Liver (tissue), 9 donors: ENCODE results near the gene VN1R5. TPM values are rescaled to one million over a fixed set of nuclear protein-coding genes. Genes with fewer than 3 reads are reported as not detected.

Experiments
- DNase-seq: peaks from one replicate; pipeline ENCODE4 v3.0.0-alpha.2; 2017; ENCODE audit warnings: low spot score
- H3K27ac ChIP-seq, 2 donors: one replicate each; pipeline ENCODE4 v1.7.0; 2013; ENCODE audit warnings: inconsistent platforms in 2 of 2, low read length in 2 of 2, control low read depth in 1 of 2, low read depth in 1 of 2, mild to moderate bottlenecking in 1 of 2
- H3K27me3 ChIP-seq, 4 donors: one replicate each; pipeline versions ENCODE4 v1.6.1 to v1.7.0; 2013; ENCODE audit warnings: low read length in 3 of 4, inconsistent platforms in 1 of 4, mild to moderate bottlenecking in 1 of 4, moderate library complexity in 1 of 4; ENCODE audit not compliant: control insufficient read depth in 4 of 4, insufficient read depth in 4 of 4
- H3K36me3 ChIP-seq, 4 donors: one replicate each; pipeline versions ENCODE4 v1.6.1 to v1.7.0; 2013; ENCODE audit warnings: low read length in 3 of 4, mild to moderate bottlenecking in 3 of 4, low read depth in 1 of 4, moderate library complexity in 1 of 4; ENCODE audit not compliant: control insufficient read depth in 4 of 4, insufficient read depth in 3 of 4
- H3K4me1 ChIP-seq, 4 donors: one replicate each; pipeline versions ENCODE4 v1.6.1 to v1.7.0; 2013; ENCODE audit warnings: low read length in 3 of 4, mild to moderate bottlenecking in 3 of 4, moderate library complexity in 1 of 4; ENCODE audit not compliant: control insufficient read depth in 4 of 4, insufficient read depth in 4 of 4
- H3K4me3 ChIP-seq, 3 donors: one replicate each; pipeline versions ENCODE4 v1.6.1 to v1.7.0; 2013; ENCODE audit warnings: low read length in 3 of 3, control low read depth in 1 of 3, low read depth in 1 of 3, mild to moderate bottlenecking in 1 of 3
- H3K9ac ChIP-seq, 2 donors: one replicate each; pipeline ENCODE4 v1.7.0; 2013; ENCODE audit warnings: low read length in 2 of 2, mild to moderate bottlenecking in 2 of 2, moderate library complexity in 2 of 2, control low read depth in 1 of 2, low read depth in 1 of 2
- H3K9me3 ChIP-seq, 4 donors: one replicate each; pipeline versions ENCODE4 v1.6.1 to v1.7.0; 2013; ENCODE audit warnings: low read length in 3 of 4; ENCODE audit not compliant: control insufficient read depth in 4 of 4
- EGR1 ChIP-seq, 2 donors: IDR thresholded peaks; 2 replicates each; pipeline ENCODE4 v1.6.1; 2016 to 2018; ENCODE audit warnings: antibody characterized with exemption in 2 of 2, low read depth in 2 of 2
- FOXA1 ChIP-seq: IDR thresholded peaks from 2 replicates; pipeline ENCODE4 v1.6.1; 2016; ENCODE audit warnings: antibody characterized with exemption
- FOXA2 ChIP-seq: IDR thresholded peaks from 2 replicates; pipeline ENCODE4 v1.6.1; 2016; ENCODE audit warnings: antibody characterized with exemption
- GABPA ChIP-seq, 2 donors: IDR thresholded peaks in 1 of 2; conservative IDR thresholded peaks in 1 of 2; 2 replicates each; pipeline ENCODE4 v1.6.1; 2016; ENCODE audit warnings: antibody characterized with exemption in 2 of 2, mild to moderate bottlenecking in 1 of 2, moderate library complexity in 1 of 2
- HNF4A ChIP-seq, 2 donors: conservative IDR thresholded peaks; 2 replicates each; pipeline ENCODE4 v1.6.1; 2016; ENCODE audit warnings: antibody characterized with exemption in 2 of 2, mild to moderate bottlenecking in 2 of 2
- HNF4G ChIP-seq: IDR thresholded peaks from 2 replicates; pipeline ENCODE4 v1.6.1; 2016; ENCODE audit warnings: antibody characterized with exemption
- JUND ChIP-seq, 2 donors: IDR thresholded peaks; 2 replicates each; pipeline ENCODE4 v1.6.1; 2016; ENCODE audit warnings: antibody characterized with exemption in 2 of 2
- NR2F2 ChIP-seq: IDR thresholded peaks from 2 replicates; pipeline ENCODE4 v1.6.1; 2016; ENCODE audit warnings: antibody characterized with exemption
- RAD21 ChIP-seq, 2 donors: IDR thresholded peaks; 2 replicates each; pipeline ENCODE4 v1.6.1; 2016; ENCODE audit warnings: antibody characterized with exemption in 2 of 2, mild to moderate bottlenecking in 2 of 2
- RXRA ChIP-seq, 2 donors: IDR thresholded peaks; 2 replicates each; pipeline ENCODE4 v1.6.1; 2017 to 2018; ENCODE audit warnings: antibody characterized with exemption in 2 of 2, mild to moderate bottlenecking in 1 of 2
- SP1 ChIP-seq: IDR thresholded peaks from 2 replicates; pipeline ENCODE4 v1.6.1; 2018; ENCODE audit warnings: antibody characterized with exemption, mild to moderate bottlenecking
- TAF1 ChIP-seq: conservative IDR thresholded peaks from 2 replicates; pipeline ENCODE4 v1.6.1; 2016; ENCODE audit warnings: antibody characterized with exemption, mild to moderate bottlenecking
- YY1 ChIP-seq: IDR thresholded peaks from 2 replicates; pipeline ENCODE4 v1.6.1; 2016; ENCODE audit warnings: antibody characterized with exemption, mild to moderate bottlenecking
- WGBS: extraction: QIAGEN DNeasy Blood & Tissue Kit; methylation state at CpG from one replicate; pipeline ENCODE4 v1.1.7; 2013; 5-methylcytosine and 5-hydroxymethylcytosine counted together
- polyA plus RNA-seq, 2 donors: library from polyadenylated mRNA; stranded (reverse) in 1 of 2; unstranded in 1 of 2; fragments of 200-250 nt in 1 of 2; fragments of >200 nt in 1 of 2; fragmentation: Nextera tagmentation in 1 of 2; extraction: Ambion mirVana in 1 of 2; gene quantifications; one replicate each; pipeline versions ENCODE4 v1.2.1 to v1.2.3, GENCODE V29; 2013 to 2015
- total RNA-seq, 2 donors: library from RNA; depleted of rRNA; stranded (reverse); fragments of >200 nt; gene quantifications; one replicate each; pipeline ENCODE4 v1.2.3, GENCODE V29; 2014
- TF ChIP-seq, protein P1 (sequence below): fragments of 150-350 bp; IDR thresholded peaks from 2 replicates; pipeline ENCODE4 v1.5.1; 2017; ENCODE audit warnings: improper control_type of control experiment, low read depth, low read length; ENCODE audit not compliant: missing input control
- TF ChIP-seq, protein P2 (sequence below): IDR thresholded peaks from 2 replicates; pipeline ENCODE4 v1.6.1; 2016; ENCODE audit warnings: antibody characterized with exemption
- TF ChIP-seq, protein P3 (sequence below): IDR thresholded peaks from 2 replicates; pipeline ENCODE4 v1.6.1; 2016; ENCODE audit warnings: antibody characterized with exemption
- TF ChIP-seq, protein P4 (sequence below): IDR thresholded peaks from 2 replicates; pipeline ENCODE4 v1.6.1; 2016; ENCODE audit warnings: antibody characterized with exemption
- TF ChIP-seq, protein P5 (sequence below): IDR thresholded peaks from 2 replicates; pipeline ENCODE4 v1.6.1; 2016; ENCODE audit warnings: antibody characterized with exemption, mild to moderate bottlenecking
- donor health status: healthy.
- donor health status: healthy.
- donor health status: healthy.
- donor health status: healthy.
- donor health status: healthy.

VN1R5 gene
- total and polyA plus RNA-seq, 4 donors: not detected

DNA sequence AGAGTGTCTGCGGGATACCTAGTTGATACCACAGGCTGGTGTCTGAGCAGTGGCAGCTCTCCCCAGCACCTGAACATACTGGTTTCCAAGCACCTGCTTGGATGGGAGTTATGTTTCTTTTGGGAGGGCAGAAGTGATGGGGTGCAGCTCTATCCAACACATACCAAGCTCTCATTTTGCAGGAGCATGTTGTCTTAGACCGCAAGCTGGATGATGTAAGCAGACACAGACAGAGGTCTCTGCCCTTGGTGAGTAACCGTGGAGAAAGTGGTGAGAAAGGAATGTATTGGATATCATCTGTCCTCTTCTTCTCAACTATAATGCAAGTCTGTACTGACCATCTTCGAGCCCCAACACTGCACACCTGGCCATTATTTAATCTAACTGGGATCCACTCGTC is 38.4 kb downstream of the VN1R5 start:
- H3K4me3 ChIP-seq: no peak overlapping the region
- no peak for TF ChIP-seq HNF4G
- TF ChIP-seq, protein P1, sequence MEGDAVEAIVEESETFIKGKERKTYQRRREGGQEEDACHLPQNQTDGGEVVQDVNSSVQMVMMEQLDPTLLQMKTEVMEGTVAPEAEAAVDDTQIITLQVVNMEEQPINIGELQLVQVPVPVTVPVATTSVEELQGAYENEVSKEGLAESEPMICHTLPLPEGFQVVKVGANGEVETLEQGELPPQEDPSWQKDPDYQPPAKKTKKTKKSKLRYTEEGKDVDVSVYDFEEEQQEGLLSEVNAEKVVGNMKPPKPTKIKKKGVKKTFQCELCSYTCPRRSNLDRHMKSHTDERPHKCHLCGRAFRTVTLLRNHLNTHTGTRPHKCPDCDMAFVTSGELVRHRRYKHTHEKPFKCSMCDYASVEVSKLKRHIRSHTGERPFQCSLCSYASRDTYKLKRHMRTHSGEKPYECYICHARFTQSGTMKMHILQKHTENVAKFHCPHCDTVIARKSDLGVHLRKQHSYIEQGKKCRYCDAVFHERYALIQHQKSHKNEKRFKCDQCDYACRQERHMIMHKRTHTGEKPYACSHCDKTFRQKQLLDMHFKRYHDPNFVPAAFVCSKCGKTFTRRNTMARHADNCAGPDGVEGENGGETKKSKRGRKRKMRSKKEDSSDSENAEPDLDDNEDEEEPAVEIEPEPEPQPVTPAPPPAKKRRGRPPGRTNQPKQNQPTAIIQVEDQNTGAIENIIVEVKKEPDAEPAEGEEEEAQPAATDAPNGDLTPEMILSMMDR: no peak
- no peak for TF ChIP-seq SP1
- no peak for TF ChIP-seq FOXA1
- TF ChIP-seq RAD21 (IDR thresholded peaks at IDR 0.05): no peak
- TF ChIP-seq JUND (IDR thresholded peaks at IDR 0.05): no peak
- no peak for TF ChIP-seq HNF4A (conservative IDR thresholded peaks at IDR 0.05)
- no peak for TF ChIP-seq NR2F2
- TF ChIP-seq RXRA (IDR thresholded peaks at IDR 0.05): no peak
- TF ChIP-seq GABPA (IDR thresholded peaks at IDR 0.05 in 1 of 2, conservative IDR thresholded peaks at IDR 0.05 in 1 of 2): no peak
- no peak for TF ChIP-seq EGR1 (IDR thresholded peaks at IDR 0.05; ENCODE audit: low read depth in 2 of 2)
- H3K27me3 ChIP-seq: no peaks in the 10 kb centered on the region
- no peaks in the 10 kb centered on the region for H3K4me1 ChIP-seq
- H3K36me3 ChIP-seq: peaks cover 0 to 6% (median 0%) of the 10 kb centered on the region in 4 donors
- H3K9ac ChIP-seq: no peak overlapping the region
- no peak for DNase-seq
- H3K27ac ChIP-seq: no peak overlapping the region
- H3K9me3 ChIP-seq: no peaks in the 10 kb centered on the region
- WGBS: 86% methylated on average over 5 of the region's 5 CpGs

DNA sequence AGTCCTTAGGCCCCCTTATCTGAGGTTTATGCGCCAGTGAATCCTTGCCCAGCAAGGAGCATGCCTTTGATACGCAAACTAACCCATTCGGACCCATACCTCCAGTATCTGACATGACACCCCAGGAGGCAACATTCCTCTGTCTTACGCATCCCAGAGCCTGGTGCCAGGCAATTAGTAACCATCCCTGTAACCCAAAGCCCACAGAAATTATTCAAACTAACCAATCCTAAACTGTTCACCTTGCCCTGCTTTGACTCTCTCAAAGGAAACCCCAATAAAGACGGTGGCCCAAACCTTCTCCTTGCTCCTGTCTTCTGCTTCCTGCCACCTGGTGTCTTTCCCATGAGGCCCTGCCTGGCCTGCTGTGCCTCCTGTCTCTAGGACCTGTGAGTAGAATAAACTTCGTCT is 39.4 kb downstream of the VN1R5 start:
- 48% methylated on average over 6 of the region's 6 CpGs for WGBS
- Histone ChIP-seq H3K9ac (no peak overlapping the region), H3K27ac (no peak overlapping the region), H3K9me3 (no peaks in the 10 kb centered on the region), H3K4me3 (no peak overlapping the region), H3K36me3 (peaks cover 0 to 6% (median 3%) of the 10 kb centered on the region in 4 donors), H3K27me3 (no peaks in the 10 kb centered on the region), H3K4me1 (no peaks in the 10 kb centered on the region)
- DNase-seq: no peak
- TF ChIP-seq JUND (IDR thresholded peaks at IDR 0.05) (no peak), TAF1 (no peak), HNF4A (conservative IDR thresholded peaks at IDR 0.05) (no peak), GABPA (IDR thresholded peaks at IDR 0.05 in 1 of 2, conservative IDR thresholded peaks at IDR 0.05 in 1 of 2) (no peak), HNF4G (no peak), RXRA (IDR thresholded peaks at IDR 0.05) (no peak), FOXA1 (no peak), SP1 (no peak), FOXA2 (no peak), YY1 (no peak), NR2F2 (no peak), EGR1 (IDR thresholded peaks at IDR 0.05; ENCODE audit: low read depth in 2 of 2) (no peak)
- TF ChIP-seq, protein P1: no peak
- TF ChIP-seq, protein P2, sequence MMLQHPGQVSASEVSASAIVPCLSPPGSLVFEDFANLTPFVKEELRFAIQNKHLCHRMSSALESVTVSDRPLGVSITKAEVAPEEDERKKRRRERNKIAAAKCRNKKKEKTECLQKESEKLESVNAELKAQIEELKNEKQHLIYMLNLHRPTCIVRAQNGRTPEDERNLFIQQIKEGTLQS: no peak
- TF ChIP-seq, protein P3, sequence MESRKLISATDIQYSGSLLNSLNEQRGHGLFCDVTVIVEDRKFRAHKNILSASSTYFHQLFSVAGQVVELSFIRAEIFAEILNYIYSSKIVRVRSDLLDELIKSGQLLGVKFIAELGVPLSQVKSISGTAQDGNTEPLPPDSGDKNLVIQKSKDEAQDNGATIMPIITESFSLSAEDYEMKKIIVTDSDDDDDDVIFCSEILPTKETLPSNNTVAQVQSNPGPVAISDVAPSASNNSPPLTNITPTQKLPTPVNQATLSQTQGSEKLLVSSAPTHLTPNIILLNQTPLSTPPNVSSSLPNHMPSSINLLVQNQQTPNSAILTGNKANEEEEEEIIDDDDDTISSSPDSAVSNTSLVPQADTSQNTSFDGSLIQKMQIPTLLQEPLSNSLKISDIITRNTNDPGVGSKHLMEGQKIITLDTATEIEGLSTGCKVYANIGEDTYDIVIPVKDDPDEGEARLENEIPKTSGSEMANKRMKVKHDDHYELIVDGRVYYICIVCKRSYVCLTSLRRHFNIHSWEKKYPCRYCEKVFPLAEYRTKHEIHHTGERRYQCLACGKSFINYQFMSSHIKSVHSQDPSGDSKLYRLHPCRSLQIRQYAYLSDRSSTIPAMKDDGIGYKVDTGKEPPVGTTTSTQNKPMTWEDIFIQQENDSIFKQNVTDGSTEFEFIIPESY: no peak
- TF ChIP-seq, protein P4, sequence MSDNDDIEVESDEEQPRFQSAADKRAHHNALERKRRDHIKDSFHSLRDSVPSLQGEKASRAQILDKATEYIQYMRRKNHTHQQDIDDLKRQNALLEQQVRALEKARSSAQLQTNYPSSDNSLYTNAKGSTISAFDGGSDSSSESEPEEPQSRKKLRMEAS: no peak
- TF ChIP-seq, protein P5, sequence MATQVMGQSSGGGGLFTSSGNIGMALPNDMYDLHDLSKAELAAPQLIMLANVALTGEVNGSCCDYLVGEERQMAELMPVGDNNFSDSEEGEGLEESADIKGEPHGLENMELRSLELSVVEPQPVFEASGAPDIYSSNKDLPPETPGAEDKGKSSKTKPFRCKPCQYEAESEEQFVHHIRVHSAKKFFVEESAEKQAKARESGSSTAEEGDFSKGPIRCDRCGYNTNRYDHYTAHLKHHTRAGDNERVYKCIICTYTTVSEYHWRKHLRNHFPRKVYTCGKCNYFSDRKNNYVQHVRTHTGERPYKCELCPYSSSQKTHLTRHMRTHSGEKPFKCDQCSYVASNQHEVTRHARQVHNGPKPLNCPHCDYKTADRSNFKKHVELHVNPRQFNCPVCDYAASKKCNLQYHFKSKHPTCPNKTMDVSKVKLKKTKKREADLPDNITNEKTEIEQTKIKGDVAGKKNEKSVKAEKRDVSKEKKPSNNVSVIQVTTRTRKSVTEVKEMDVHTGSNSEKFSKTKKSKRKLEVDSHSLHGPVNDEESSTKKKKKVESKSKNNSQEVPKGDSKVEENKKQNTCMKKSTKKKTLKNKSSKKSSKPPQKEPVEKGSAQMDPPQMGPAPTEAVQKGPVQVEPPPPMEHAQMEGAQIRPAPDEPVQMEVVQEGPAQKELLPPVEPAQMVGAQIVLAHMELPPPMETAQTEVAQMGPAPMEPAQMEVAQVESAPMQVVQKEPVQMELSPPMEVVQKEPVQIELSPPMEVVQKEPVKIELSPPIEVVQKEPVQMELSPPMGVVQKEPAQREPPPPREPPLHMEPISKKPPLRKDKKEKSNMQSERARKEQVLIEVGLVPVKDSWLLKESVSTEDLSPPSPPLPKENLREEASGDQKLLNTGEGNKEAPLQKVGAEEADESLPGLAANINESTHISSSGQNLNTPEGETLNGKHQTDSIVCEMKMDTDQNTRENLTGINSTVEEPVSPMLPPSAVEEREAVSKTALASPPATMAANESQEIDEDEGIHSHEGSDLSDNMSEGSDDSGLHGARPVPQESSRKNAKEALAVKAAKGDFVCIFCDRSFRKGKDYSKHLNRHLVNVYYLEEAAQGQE: no peak
